OCI-LY7 (cell line): ENCODE data around the gene ZNF44. TPM values are rescaled to one million over a fixed set of nuclear protein-coding genes. Genes with fewer than 3 reads are reported as not detected.
A peak's percentile ranks its signal among the peaks of the same experiment; 100 is the strongest.
"Not testable (repeated sequence)": the region's sequence is repeated elsewhere in the genome, so short reads cannot be mapped to it uniquely, and the experiment has no call there.

Experiments
- BruUV-seq: library from RNA; stranded (reverse); fragments of 400-500 nt; replicated peaks from 2 replicates; lab custom pipeline; 2021; lab: Mats Ljungman, UMichigan
- CTCF ChIA-PET: fragments of 300-600 bp; sonication (Branson Sonifier 250); formaldehyde crosslinking; loops from one replicate; lab custom pipeline; 2022; ENCODE audit warnings: antibody characterized with exemption; ENCODE audit not compliant: unreplicated experiment; lab: Charles Lee
- POLR2A ChIA-PET: fragments of 300-600 bp; sonication (Branson Sonifier 250); formaldehyde crosslinking; loops from one replicate; lab custom pipeline; 2022; ENCODE audit warnings: antibody characterized with exemption; lab: Charles Lee
- DNase-seq: peaks from one replicate; pipeline ENCODE4 v3.0.0-alpha.2; 2015; ENCODE audit warnings: low spot score
- H2AFZ ChIP-seq: fragments of 200-600 bp; sonication (generic), shearing (Covaris generic); 2 replicates; pipeline ENCODE4 v1.6.1; 2014; ENCODE audit warnings: mild to moderate bottlenecking, antibody characterized with exemption, low read length, moderate library complexity
- H3K27ac ChIP-seq: fragments of 200-600 bp; sonication (generic); 2 replicates; pipeline ENCODE4 v1.5.1; 2014; ENCODE audit warnings: mixed run types, low read depth, mild to moderate bottlenecking, moderate library complexity, low read length, inconsistent platforms; ENCODE audit not compliant: poor library complexity, severe bottlenecking
- H3K36me3 ChIP-seq: fragments of 200-600 bp; sonication (generic); 2 replicates; pipeline ENCODE4 v1.6.1; 2014; ENCODE audit warnings: mild to moderate bottlenecking, antibody characterized with exemption, low read length, moderate library complexity, mixed read lengths; ENCODE audit not compliant: insufficient read depth
- H3K4me1 ChIP-seq: fragments of 200-600 bp; sonication (generic); 2 replicates; pipeline ENCODE4 v1.5.1; 2014; ENCODE audit warnings: mild to moderate bottlenecking, low read length; ENCODE audit not compliant: insufficient read depth, poor library complexity, severe bottlenecking
- H3K4me2 ChIP-seq: fragments of 200-600 bp; sonication (generic); 2 replicates; pipeline ENCODE4 v1.6.1; 2014; ENCODE audit warnings: mild to moderate bottlenecking, low read length
- H3K4me3 ChIP-seq: fragments of 200-600 bp; sonication (generic); 2 replicates; pipeline ENCODE4 v1.5.1; 2014; ENCODE audit warnings: mild to moderate bottlenecking, low read depth, low read length; ENCODE audit not compliant: poor library complexity, severe bottlenecking
- H3K79me2 ChIP-seq: fragments of 200-600 bp; sonication (generic); 2 replicates; pipeline ENCODE4 v1.6.1; 2016; ENCODE audit warnings: low read depth, mild to moderate bottlenecking, low read length, moderate library complexity, mixed read lengths; ENCODE audit not compliant: insufficient read depth
- H3K9me2 ChIP-seq: fragments of 200-600 bp; sonication (generic); 2 replicates; pipeline ENCODE4 v1.6.1; 2016; ENCODE audit warnings: mild to moderate bottlenecking, low read length, mixed read lengths; ENCODE audit not compliant: insufficient read depth
- H3K9me3 ChIP-seq: fragments of 200-600 bp; sonication (generic); 2 replicates; pipeline ENCODE4 v1.6.1; 2014; ENCODE audit warnings: mild to moderate bottlenecking, mixed run types, low read length, mixed read lengths
- H4K20me1 ChIP-seq: fragments of 200-600 bp; sonication (generic); 2 replicates; pipeline ENCODE4 v1.6.1; 2014; ENCODE audit warnings: mild to moderate bottlenecking, antibody characterized with exemption, low read length, moderate library complexity, mixed read lengths; ENCODE audit not compliant: insufficient read depth
- EZH2phosphoT487 ChIP-seq: fragments of 200-600 bp; sonication (generic); IDR thresholded peaks from 2 replicates; pipeline ENCODE4 v1.6.1; 2018; ENCODE audit warnings: low read depth, borderline replicate concordance, mild to moderate bottlenecking, mixed run types, antibody characterized with exemption, low read length, moderate library complexity, mixed read lengths
- intact Hi-C: fragments of 100-400 bp; cut with micrococcal nuclease; formaldehyde crosslinking; loops from one replicate; pipeline ENCODE4 v1.10.0; 2022; ENCODE audit not compliant: unreplicated experiment
- total RNA-seq, 2 experiments: library from RNA; depleted of rRNA in 1 of 2; stranded (reverse); fragments of >200 nt in 1 of 2; shearing (Covaris generic) in 1 of 2; gene quantifications; 2 replicates each; pipeline ENCODE4 v1.2.3, GENCODE V29; 2014 to 2022
- TF ChIP-seq, protein P1 (sequence below): fragments of 200-600 bp; sonication (generic); conservative IDR thresholded peaks from 2 replicates; pipeline ENCODE4 v1.5.1; 2014; ENCODE audit warnings: mild to moderate bottlenecking, antibody characterized with exemption, low read length, moderate library complexity, mixed read lengths

ZNF44 gene
- total RNA-seq, 2 experiments from 2014 or later, result 4.1 to 10.6 TPM

- intact Hi-C loops, result no loop called here
- no peak overlapping the region for H3K4me3 ChIP-seq
- peaks cover 12% of the 10 kb centered on the region; the same call in 1 of the 2 replicates for H3K9me3 ChIP-seq
- H3K9me2 ChIP-seq, result no peaks in the 10 kb centered on the region
- POLR2A ChIA-PET, result no interaction called here
- no peak overlapping the region for H3K4me2 ChIP-seq
- no peak for DNase-seq
- TF ChIP-seq EZH2phosphoT487, result no peak
- TF ChIP-seq, protein P1, sequence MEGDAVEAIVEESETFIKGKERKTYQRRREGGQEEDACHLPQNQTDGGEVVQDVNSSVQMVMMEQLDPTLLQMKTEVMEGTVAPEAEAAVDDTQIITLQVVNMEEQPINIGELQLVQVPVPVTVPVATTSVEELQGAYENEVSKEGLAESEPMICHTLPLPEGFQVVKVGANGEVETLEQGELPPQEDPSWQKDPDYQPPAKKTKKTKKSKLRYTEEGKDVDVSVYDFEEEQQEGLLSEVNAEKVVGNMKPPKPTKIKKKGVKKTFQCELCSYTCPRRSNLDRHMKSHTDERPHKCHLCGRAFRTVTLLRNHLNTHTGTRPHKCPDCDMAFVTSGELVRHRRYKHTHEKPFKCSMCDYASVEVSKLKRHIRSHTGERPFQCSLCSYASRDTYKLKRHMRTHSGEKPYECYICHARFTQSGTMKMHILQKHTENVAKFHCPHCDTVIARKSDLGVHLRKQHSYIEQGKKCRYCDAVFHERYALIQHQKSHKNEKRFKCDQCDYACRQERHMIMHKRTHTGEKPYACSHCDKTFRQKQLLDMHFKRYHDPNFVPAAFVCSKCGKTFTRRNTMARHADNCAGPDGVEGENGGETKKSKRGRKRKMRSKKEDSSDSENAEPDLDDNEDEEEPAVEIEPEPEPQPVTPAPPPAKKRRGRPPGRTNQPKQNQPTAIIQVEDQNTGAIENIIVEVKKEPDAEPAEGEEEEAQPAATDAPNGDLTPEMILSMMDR, result no peak
- CTCF ChIA-PET, result no interaction called here
- H3K4me1 ChIP-seq, result no peaks in the 10 kb centered on the region
- H2AFZ ChIP-seq, result no peak overlapping the region
- H3K27ac ChIP-seq, result no peak overlapping the region
- no peaks in the 10 kb centered on the region for H3K79me2 ChIP-seq
- TSS peak; percentile 45 for BruUV-seq
- H3K36me3 ChIP-seq, result peaks cover 62% of the 10 kb centered on the region
- no peaks in the 10 kb centered on the region for H4K20me1 ChIP-seq
Observed at GRCh38 chr19:12318782-12319413, 24.2 kb upstream of the ZNF44 start.

- BruUV-seq, result no TSS peak
- H3K79me2 ChIP-seq, result no peaks in the 10 kb centered on the region
Observed at GRCh38 chr19:12314553-12314952, 19.9 kb upstream of the ZNF44 start.

GRCh38 chr19:12308891-12309290, 14.2 kb upstream of the ZNF44 start:
- BruUV-seq, H4K20me1 ChIP-seq, H3K4me1 ChIP-seq, H2AFZ ChIP-seq, H3K4me3 ChIP-seq, DNase-seq, CTCF ChIA-PET, POLR2A ChIA-PET, H3K4me2 ChIP-seq, intact Hi-C loops, H3K36me3 ChIP-seq, H3K79me2 ChIP-seq, H3K9me3 ChIP-seq, H3K9me2 ChIP-seq, H3K27ac ChIP-seq: not testable (repeated sequence)

More at GRCh38 chr19:12314553-12314952, 19.9 kb upstream of the ZNF44 start:
- Histone ChIP-seq H3K36me3 (peaks cover 21% of the 10 kb centered on the region), H3K4me2 (no peak overlapping the region), H2AFZ (no peak overlapping the region), H3K4me1 (no peaks in the 10 kb centered on the region), H3K9me2 (no peaks in the 10 kb centered on the region), H3K4me3 (no peak overlapping the region), H4K20me1 (no peaks in the 10 kb centered on the region), H3K9me3 (no peaks in the 10 kb centered on the region), H3K27ac (no peak overlapping the region)
- TF ChIP-seq EZH2phosphoT487, result no peak
- TF ChIP-seq, protein P1, result no peak
- POLR2A ChIA-PET, result interaction anchor here (0.6 kb wide), 1 partner anchor 85 kb away, joined by 3 read pairs; no protein-coding TSS in a partner anchor
- intact Hi-C loops, result no loop called here
- no peak for DNase-seq
- CTCF ChIA-PET, result no interaction called here
